GM23338 (cell line): Measurements from ENCODE around the gene COPZ2. TPM values are rescaled to one million over a fixed set of nuclear protein-coding genes. Genes with fewer than 3 reads are reported as not detected.
"Not testable (repeated sequence)": the region's sequence is repeated elsewhere in the genome, so short reads cannot be mapped to it uniquely, and the experiment has no call there.

Experiments used
- ATAC-seq: fragments of 200-7000 bp; cut with Tn5 transposase; 3 replicates; pipeline ENCODE4 v1.9.1; 2020
- DNase-seq: peaks from one replicate; pipeline ENCODE4 v3.0.0-alpha.2; 2015; ENCODE audit warnings: low spot score
- H2AFZ ChIP-seq: fragments of 200-600 bp; sonication (generic); 2 replicates; pipeline ENCODE4 v1.8.0; 2016; ENCODE audit warnings: antibody characterized with exemption, mild to moderate bottlenecking, moderate library complexity
- H3F3A ChIP-seq: fragments of 200-600 bp; sonication (generic); replicated peaks from 2 replicates; pipeline ENCODE4 v1.8.0; 2017; ENCODE audit warnings: antibody characterized with exemption, mixed run types, low read depth
- H3K27ac ChIP-seq: fragments of 200-600 bp; sonication (generic); 2 replicates; pipeline ENCODE4 v1.6.1; 2016; ENCODE audit warnings: low read depth
- H3K27me3 ChIP-seq: fragments of 200-600 bp; sonication (generic); 2 replicates; pipeline ENCODE4 v1.8.0; 2016; ENCODE audit warnings: mild to moderate bottlenecking, mixed run types, moderate library complexity; ENCODE audit not compliant: insufficient read depth
- H3K36me3 ChIP-seq: fragments of 200-600 bp; sonication (generic); 2 replicates; pipeline ENCODE4 v1.8.0; 2016; ENCODE audit warnings: mild to moderate bottlenecking; ENCODE audit not compliant: insufficient read depth
- H3K4me1 ChIP-seq: fragments of 200-600 bp; sonication (generic); 2 replicates; pipeline ENCODE4 v1.8.0; 2016; ENCODE audit warnings: mild to moderate bottlenecking, moderate library complexity; ENCODE audit not compliant: insufficient read depth
- H3K4me2 ChIP-seq: fragments of 200-600 bp; sonication (generic); 2 replicates; pipeline ENCODE4 v1.7.1; 2017; ENCODE audit warnings: mixed run types
- H3K4me3 ChIP-seq: fragments of 200-600 bp; sonication (generic); 2 replicates; pipeline ENCODE4 v1.6.1; 2016; ENCODE audit warnings: mixed run types
- H3K79me2 ChIP-seq: fragments of 200-600 bp; sonication (generic); replicated peaks from 2 replicates; pipeline ENCODE4 v1.8.0; 2017; ENCODE audit warnings: mild to moderate bottlenecking; ENCODE audit not compliant: insufficient read depth
- H3K9me2 ChIP-seq: fragments of 200-600 bp; sonication (generic); 2 replicates; pipeline ENCODE4 v1.8.0; 2017; ENCODE audit not compliant: insufficient read depth
- H4K20me1 ChIP-seq: fragments of 200-600 bp; sonication (generic); replicated peaks from 2 replicates; pipeline ENCODE4 v1.8.0; 2017; ENCODE audit warnings: mild to moderate bottlenecking; ENCODE audit not compliant: insufficient read depth
- H3K27ac Mint-ChIP-seq: 2 replicates; pipeline ENCODE4 v1.8.0; 2020; ENCODE audit warnings: inconsistent platforms, mild to moderate bottlenecking, moderate library complexity, mixed read lengths
- H3K27me3 Mint-ChIP-seq: 3 replicates; pipeline ENCODE4 v1.8.0; 2022; ENCODE audit warnings: low read depth, mild to moderate bottlenecking, moderate library complexity, mixed read lengths, inconsistent platforms; ENCODE audit not compliant: insufficient read depth, poor library complexity
- H3K36me3 Mint-ChIP-seq: 3 replicates; pipeline ENCODE4 v1.8.0; 2021; ENCODE audit warnings: low read depth, mild to moderate bottlenecking, inconsistent platforms, moderate library complexity, mixed read lengths
- H3K4me1 Mint-ChIP-seq: 3 replicates; pipeline ENCODE4 v1.8.0; 2020; ENCODE audit warnings: mild to moderate bottlenecking, inconsistent platforms, mixed read lengths
- H3K4me3 Mint-ChIP-seq: 3 replicates; pipeline ENCODE4 v1.8.0; 2021; ENCODE audit warnings: moderate library complexity, mild to moderate bottlenecking, inconsistent platforms, mixed read lengths
- H3K9me3 Mint-ChIP-seq: 3 replicates; pipeline ENCODE4 v1.8.0; 2020; ENCODE audit warnings: moderate library complexity, mild to moderate bottlenecking, inconsistent platforms, mixed read lengths
- CREB1 ChIP-seq: fragments of 250-450 bp; sonication (Bioruptor Pico); IDR thresholded peaks from 2 replicates; pipeline ENCODE4 v1.5.0; 2020; ENCODE audit warnings: low read depth, mild to moderate bottlenecking, moderate library complexity
- CTCF ChIP-seq, 2 experiments: fragments of 200-600 bp in 1 of 2; sonication (generic) in 1 of 2; conservative IDR thresholded peaks; 2 replicates each; pipeline versions ENCODE4 v1.5.1 to v1.6.1; 2016 to 2017; ENCODE audit warnings: antibody characterized with exemption in 2 of 2, low read depth in 2 of 2, mild to moderate bottlenecking in 2 of 2, moderate library complexity in 1 of 2
- EZH2 ChIP-seq: fragments of 200-600 bp; sonication (generic); IDR thresholded peaks from one replicate; pipeline ENCODE4 v1.8.0; 2017; ENCODE audit warnings: antibody characterized with exemption, mild to moderate bottlenecking, low read depth; ENCODE audit not compliant: unreplicated experiment
- JUNB ChIP-seq: IDR thresholded peaks from one replicate; pipeline ENCODE4 v1.6.1; 2016; ENCODE audit warnings: antibody characterized with exemption; ENCODE audit not compliant: unreplicated experiment
- POLR2AphosphoS5 ChIP-seq: IDR thresholded peaks from 2 replicates; pipeline ENCODE4 v1.6.1; 2016; ENCODE audit warnings: antibody characterized with exemption, low read depth
- ZNF114 ChIP-seq: fragments of 250-450 bp; sonication (Bioruptor Pico); IDR thresholded peaks from 2 replicates; pipeline ENCODE4 v1.5.0; 2020; ENCODE audit warnings: mild to moderate bottlenecking, moderate library complexity
- ZNF331 ChIP-seq: fragments of 250-450 bp; sonication (Bioruptor Pico); IDR thresholded peaks from 2 replicates; pipeline ENCODE4 v1.5.0; 2020; ENCODE audit warnings: low read depth, mild to moderate bottlenecking, moderate library complexity
- polyA plus RNA-seq: library from polyadenylated mRNA; unstranded; fragments of >200 nt; fragmentation: Nextera tagmentation; extraction: Ambion mirVana; gene quantifications from 2 replicates; pipeline ENCODE4 v1.2.1, GENCODE V29; 2016
- total RNA-seq: library from RNA; depleted of rRNA; stranded (reverse); fragments of >200 nt; shearing (Covaris generic); gene quantifications from 2 replicates; pipeline ENCODE4 v1.2.3, GENCODE V29; 2014

Gene COPZ2
- total and polyA plus RNA-seq, 2 experiments from 2014 or later: not detected

GRCh38 chr17:47988445-47988844 lies 49.2 kb downstream of the COPZ2 start:
- not testable (repeated sequence) for H2AFZ ChIP-seq, H3K9me3 Mint-ChIP-seq, H4K20me1 ChIP-seq, H3K36me3 Mint-ChIP-seq, H3K27ac ChIP-seq, DNase-seq, H3K79me2 ChIP-seq, H3K4me3 ChIP-seq, H3K4me3 Mint-ChIP-seq, H3F3A ChIP-seq, H3K27me3 ChIP-seq, H3K9me2 ChIP-seq, ATAC-seq, H3K4me2 ChIP-seq, H3K36me3 ChIP-seq
- H3K27me3 Mint-ChIP-seq: peaks cover 25% of the 10 kb centered on the region
- H3K4me1 Mint-ChIP-seq: peaks cover 61% of the 10 kb centered on the region
- H3K4me1 ChIP-seq: peaks cover 36% of the 10 kb centered on the region
- 0 out of 2 replicates have a peak overlapping the region, but pooled peaks have one; percentile 14 for H3K27ac Mint-ChIP-seq

GRCh38 chr17:47987240-47987835 lies 50.3 kb downstream of the COPZ2 start:
- H3K27ac ChIP-seq: no peak overlapping the region
- TF ChIP-seq EZH2: no peak
- TF ChIP-seq CREB1 (CRISPR knock-in tag): no peak
- TF ChIP-seq CTCF (conservative IDR thresholded peaks at IDR 0.05; ENCODE audit: low read depth in 2 of 2): 0 out of 4 replicates have a peak, but pooled peaks of 1 of the 2 experiments have one; percentile 2
- 0 out of 2 replicates have a peak overlapping the region, but pooled peaks have one; percentile 16 for H2AFZ ChIP-seq
- H3K9me3 Mint-ChIP-seq: no peaks in the 10 kb centered on the region
- peaks cover 34% of the 10 kb centered on the region for H3K4me1 ChIP-seq
- H3K36me3 ChIP-seq: no peaks in the 10 kb centered on the region
- no peak overlapping the region for H3K27ac Mint-ChIP-seq
- peak; percentile 46 for ATAC-seq
- H3K27me3 ChIP-seq: no peaks in the 10 kb centered on the region
- H3F3A ChIP-seq: 0 out of 2 replicates have a peak, but pooled peaks cover 4% of the 10 kb centered on the region
- peak overlapping the region; percentile 45 for H3K4me2 ChIP-seq
- peak; percentile 53 for DNase-seq
- no peak overlapping the region for H3K4me3 Mint-ChIP-seq
- no peaks in the 10 kb centered on the region for H3K9me2 ChIP-seq
- peaks cover 11% of the 10 kb centered on the region; the same call in 2 of the 3 replicates for H3K36me3 Mint-ChIP-seq
- no peaks in the 10 kb centered on the region for H3K79me2 ChIP-seq
- H3K4me1 Mint-ChIP-seq: peaks cover 54% of the 10 kb centered on the region
- H3K27me3 Mint-ChIP-seq: peaks cover 27% of the 10 kb centered on the region
- H3K4me3 ChIP-seq: peak overlapping the region; percentile 0; the same call in 1 of the 2 replicates
- no peaks in the 10 kb centered on the region for H4K20me1 ChIP-seq

- Histone ChIP-seq H3K4me3 (no peak overlapping the region), H4K20me1 (no peaks in the 10 kb centered on the region), H2AFZ (no peak overlapping the region), H3K9me2 (no peaks in the 10 kb centered on the region), H3K79me2 (no peaks in the 10 kb centered on the region), H3K36me3 (no peaks in the 10 kb centered on the region), H3K4me2 (no peak overlapping the region), H3K4me1 (peaks cover 26% of the 10 kb centered on the region), H3F3A (0 out of 2 replicates have a peak, but pooled peaks cover 4% of the 10 kb centered on the region), H3K27me3 (no peaks in the 10 kb centered on the region), H3K27ac (no peak overlapping the region)
- Mint-ChIP-seq H3K4me1 (peaks cover 46% of the 10 kb centered on the region), H3K9me3 (no peaks in the 10 kb centered on the region), H3K4me3 (no peak overlapping the region), H3K36me3 (peaks cover 13% of the 10 kb centered on the region), H3K27ac (no peak overlapping the region; the same call in 1 of the 2 replicates), H3K27me3 (peaks cover 24% of the 10 kb centered on the region)
- DNase-seq: no peak
- no peak for ATAC-seq
- no peak for TF ChIP-seq CTCF (conservative IDR thresholded peaks at IDR 0.05; ENCODE audit: low read depth in 2 of 2)
- no peak for TF ChIP-seq ZNF114 (CRISPR knock-in tag)
- no peak for TF ChIP-seq POLR2AphosphoS5
- TF ChIP-seq ZNF331: no peak
- TF ChIP-seq JUNB: no peak
- no peak for TF ChIP-seq CREB1 (CRISPR knock-in tag)
Measured at GRCh38 chr17:47986520-47986919, 51.1 kb downstream of the COPZ2 start.
